ENCODE results near the gene TRPM8.
A peak's percentile ranks its signal among the peaks of the same experiment; 100 is the strongest.
"Not testable (repeated sequence)": the region's sequence is repeated elsewhere in the genome, so short reads cannot be mapped to it uniquely, and the experiment has no call there.

TRPM8 gene

GRCh38 chr2:233938676-233939370 is 21.6 kb downstream of the TRPM8 start:
- no peak for DNase-seq

GRCh38 chr2:233940376-233941276 is 23.5 kb downstream of the TRPM8 start:
- DNase-seq = no peak

GRCh38 chr2:233942731-233943130 is 25.6 kb downstream of the TRPM8 start:
- no peak for DNase-seq

GRCh38 chr2:233944269-233944668 is 27.1 kb downstream of the TRPM8 start:
- no peak for DNase-seq

GRCh38 chr2:233944722-233945121 is 27.5 kb downstream of the TRPM8 start:
- no peak for DNase-seq

- no peak for DNase-seq
Observed at GRCh38 chr2:233945146-233945545, 28.0 kb downstream of the TRPM8 start.

GRCh38 chr2:233950078-233950825 is 33.1 kb downstream of the TRPM8 start:
- no peak for DNase-seq

- no peak for DNase-seq
Observed at GRCh38 chr2:233952335-233952734, 35.2 kb downstream of the TRPM8 start.

GRCh38 chr2:233953087-233953801 is 36.1 kb downstream of the TRPM8 start:
- peak; percentile 73 for DNase-seq

GRCh38 chr2:233960203-233960602 is 43.0 kb downstream of the TRPM8 start:
- DNase-seq = no peak

- no peak for DNase-seq
Observed at GRCh38 chr2:233961905-233962304, 44.7 kb downstream of the TRPM8 start.

GRCh38 chr2:233964581-233964980 is 47.4 kb downstream of the TRPM8 start:
- no peak for DNase-seq

GRCh38 chr2:233965032-233965603 is 47.9 kb downstream of the TRPM8 start:
- no peak for DNase-seq

GRCh38 chr2:233965646-233966045 is 48.5 kb downstream of the TRPM8 start:
- DNase-seq = not testable (repeated sequence)

GRCh38 chr2:233966388-233966787 is 49.2 kb downstream of the TRPM8 start:
- no peak for DNase-seq

- no peak for DNase-seq
Observed at GRCh38 chr2:233967164-233967563, 50.0 kb downstream of the TRPM8 start.

GRCh38 chr2:233968556-233968955 is 51.4 kb downstream of the TRPM8 start:
- no peak for DNase-seq

GRCh38 chr2:233972460-233972859 is 55.3 kb downstream of the TRPM8 start:
- not testable (repeated sequence) for DNase-seq

GRCh38 chr2:233972941-233973575 is 55.9 kb downstream of the TRPM8 start:
- no peak for DNase-seq

- DNase-seq = no peak
Observed at GRCh38 chr2:233973786-233974185, 56.6 kb downstream of the TRPM8 start.

GRCh38 chr2:233974530-233975071 is 57.4 kb downstream of the TRPM8 start:
- peak; percentile 18 for DNase-seq

- no peak for DNase-seq
Observed at GRCh38 chr2:233976087-233976486, 58.9 kb downstream of the TRPM8 start.

All from NCI-H2227 treated with DMSO at 0.1 percent for 48 hours (cell line).